GM12878 (cell line): ENCODE results near the gene MRPL20. TPM values are rescaled to one million over a fixed set of nuclear protein-coding genes. Genes with fewer than 3 reads are reported as not detected.
A peak's percentile ranks its signal among the peaks of the same experiment; 100 is the strongest.

Experiments used
- ATAC-seq: fragments of 200-7000 bp; cut with Tn5 transposase; 3 replicates; pipeline ENCODE4 v1.9.1; 2020; ENCODE audit warnings: mild to moderate bottlenecking, moderate library complexity
- BruUV-seq: library from RNA; stranded (reverse); fragments of 400-500 nt; replicated peaks from 2 replicates; lab custom pipeline; 2021; lab: Mats Ljungman, UMichigan
- CTCF ChIA-PET: fragments of 300-600 bp; sonication (Branson Sonifier 250); formaldehyde crosslinking; extraction: SDS; loops from one replicate; lab custom pipeline; 2021; ENCODE audit warnings: inconsistent platforms; lab: Yijun Ruan, JAX
- POLR2A ChIA-PET: fragments of 350-600 bp; formaldehyde crosslinking; extraction: SDS; loops from one replicate; lab custom pipeline; 2021; ENCODE audit warnings: inconsistent platforms; lab: Charles Lee
- RAD21 ChIA-PET: fragments of 300-600 bp; sonication (Branson Sonifier 250); formaldehyde crosslinking; loops from one replicate; lab custom pipeline; 2023; ENCODE audit warnings: antibody characterized with exemption; ENCODE audit not compliant: unreplicated experiment; lab: Charles Lee
- SMC1A ChIA-PET: fragments of 300-600 bp; sonication (Branson Sonifier 250); formaldehyde crosslinking; loops from one replicate; lab custom pipeline; 2023; ENCODE audit not compliant: unreplicated experiment, uncharacterized antibody; lab: Charles Lee
- DNase-seq: peaks from one replicate; pipeline ENCODE4 v3.0.0-alpha.2; 2011; ENCODE audit warnings: low read depth, low spot score
- FAIRE-seq: peaks from 3 replicates; lab custom pipeline; 2011; peaks lifted over from hg19 to GRCh38; lab: Jason Lieb, UNC
- H2AFZ ChIP-seq: 2 replicates; pipeline ENCODE4 v1.6.0; 2011; ENCODE audit warnings: low read depth, low read length, control low read depth; ENCODE audit not compliant: control insufficient read depth
- H3K27ac ChIP-seq: 2 replicates; pipeline ENCODE4 v1.5.1; 2011; ENCODE audit warnings: control low read depth; ENCODE audit not compliant: control insufficient read depth, insufficient read depth
- H3K27me3 ChIP-seq, 2 experiments: replicated peaks in 1 of 2; 2 replicates each; pipeline versions ENCODE4 v1.6.0 to v1.6.1; 2011; ENCODE audit warnings: low read length in 1 of 2; ENCODE audit not compliant: control insufficient read depth in 2 of 2, insufficient read depth in 2 of 2
- H3K36me3 ChIP-seq, 2 experiments: 2 replicates each; pipeline ENCODE4 v1.5.1; 2011; ENCODE audit warnings: low read length in 1 of 2; ENCODE audit not compliant: control insufficient read depth in 2 of 2, insufficient read depth in 2 of 2
- H3K4me1 ChIP-seq: 2 replicates; pipeline ENCODE4 v1.6.1; 2011; ENCODE audit warnings: mild to moderate bottlenecking, low read length, moderate library complexity, mixed read lengths; ENCODE audit not compliant: control insufficient read depth, insufficient read depth
- H3K4me2 ChIP-seq: 2 replicates; pipeline ENCODE4 v1.6.0; 2011; ENCODE audit warnings: control low read depth; ENCODE audit not compliant: control insufficient read depth, insufficient read depth
- H3K4me3 ChIP-seq: fragments of 200-600 bp; sonication (generic); 2 replicates; pipeline ENCODE4 v1.5.1; 2016
- H3K79me2 ChIP-seq: 2 replicates; pipeline ENCODE4 v1.6.0; 2011; ENCODE audit warnings: low read length; ENCODE audit not compliant: control insufficient read depth, insufficient read depth
- H3K9ac ChIP-seq: 2 replicates; pipeline ENCODE4 v1.8.0; 2011; ENCODE audit warnings: low read length, control low read depth, mixed read lengths; ENCODE audit not compliant: control insufficient read depth, insufficient read depth
- H3K9me3 ChIP-seq: replicated peaks from 3 replicates; pipeline ENCODE4 v1.5.1; 2011; ENCODE audit warnings: mild to moderate bottlenecking, low read length; ENCODE audit not compliant: control insufficient read depth, insufficient read depth
- H4K20me1 ChIP-seq: 2 replicates; pipeline ENCODE4 v1.6.0; 2011; ENCODE audit not compliant: control insufficient read depth, insufficient read depth
- BHLHE40 ChIP-seq, 2 experiments: fragments of 450-650 bp in 1 of 2; IDR thresholded peaks; 2 replicates each; pipeline ENCODE4 v1.6.1; 2011 to 2017; ENCODE audit warnings: low read depth in 2 of 2, borderline replicate concordance in 1 of 2, improper control_type of control experiment in 1 of 2, low read length in 1 of 2, mild to moderate bottlenecking in 1 of 2
- EGR1 ChIP-seq, 2 experiments: IDR thresholded peaks; 1 replicate in 1 of 2; 2 replicates in 1 of 2; pipeline ENCODE4 v1.6.1; 2011 to 2012; ENCODE audit warnings: low read depth in 2 of 2, low read length in 2 of 2, borderline replicate concordance in 1 of 2, mild to moderate bottlenecking in 1 of 2, moderate library complexity in 1 of 2
- GATAD2B ChIP-seq: fragments of 450-650 bp; conservative IDR thresholded peaks from 2 replicates; pipeline ENCODE4 v1.6.1; 2017; ENCODE audit warnings: low read depth, mild to moderate bottlenecking, moderate library complexity
- HDAC6 ChIP-seq: fragments of 200-600 bp; sonication (generic); IDR thresholded peaks from one replicate; pipeline ENCODE4 v1.8.0; 2017; ENCODE audit warnings: antibody characterized with exemption; ENCODE audit not compliant: unreplicated experiment
- IKZF1 ChIP-seq: fragments of 450-650 bp; conservative IDR thresholded peaks from 2 replicates; pipeline ENCODE4 v1.6.1; 2017; ENCODE audit warnings: antibody characterized with exemption, mild to moderate bottlenecking
- MAX ChIP-seq: IDR thresholded peaks from 2 replicates; pipeline ENCODE4 v1.6.1; 2012; ENCODE audit warnings: low read depth, low read length, improper control_type of control experiment
- MXI1 ChIP-seq: fragments of 150-350 bp; IDR thresholded peaks from 2 replicates; pipeline ENCODE4 v1.6.1; 2011; ENCODE audit warnings: low read depth, mild to moderate bottlenecking, inconsistent platforms, low read length, improper control_type of control experiment
- NR2F1 ChIP-seq: fragments of 450-650 bp; conservative IDR thresholded peaks from 2 replicates; pipeline ENCODE4 v1.6.1; 2017; ENCODE audit warnings: mild to moderate bottlenecking
- SP1 ChIP-seq: IDR thresholded peaks from one replicate; pipeline ENCODE4 v1.6.1; 2011; ENCODE audit warnings: low read depth, low read length
- STAT1 ChIP-seq: fragments of 450-650 bp; conservative IDR thresholded peaks from 2 replicates; pipeline ENCODE4 v1.6.1; 2014; ENCODE audit warnings: antibody characterized with exemption, mild to moderate bottlenecking
- ZBTB33 ChIP-seq: fragments of 450-650 bp; IDR thresholded peaks from 2 replicates; pipeline ENCODE4 v1.6.1; 2017; ENCODE audit warnings: mild to moderate bottlenecking
- ZNF274 ChIP-seq: IDR thresholded peaks from one replicate; pipeline ENCODE4 v1.8.0; 2011; ENCODE audit not compliant: insufficient read length, insufficient read depth
- WGBS: methylation state at CpG from one replicate; pipeline ENCODE4 v1.1.6; 2016; ENCODE audit warnings: low lambda C conversion rate; ENCODE audit not compliant: insufficient replicate concordance, insufficient coverage; ENCODE audit errors: missing lambda C conversion rate; 5-methylcytosine and 5-hydroxymethylcytosine counted together
- in situ Hi-C: fragments of 300-500 bp; cut with MboI; formaldehyde crosslinking; loops from 9 replicates; pipeline ENCODE4 v1.14.3; 2018; ENCODE audit warnings: mixed read lengths
- intact Hi-C: fragments of 100-400 bp; cut with micrococcal nuclease; formaldehyde crosslinking; loops from one replicate; pipeline ENCODE4 v1.14.2; 2022; ENCODE audit not compliant: unreplicated experiment
- polyA plus RNA-seq, 11 experiments: library from polyadenylated mRNA; depleted of rRNA in 4 of 11; unstranded in 6 of 11; stranded (reverse) in 5 of 11; fragments of >200 nt; fragmentation: Nextera tagmentation in 4 of 11; fragmentation: Illumina TruSeq in 1 of 11; extraction: Ambion mirVana in 4 of 11; extraction: Trizol in 1 of 11; gene quantifications; 1 replicate in 1 of 11; 2 replicates in 10 of 11; pipeline versions ENCODE4 v1.2.1 to v1.2.3, GENCODE V29; 2011 to 2016; ENCODE audit warnings: inconsistent platforms in 2 of 11, missing spikeins in 2 of 11, low read depth in 1 of 11
- total RNA-seq, 4 experiments: library from RNA; depleted of rRNA in 3 of 4; stranded (reverse); fragments of >200 nt in 3 of 4; fragmentation: Illumina TruSeq in 1 of 4; extraction: Trizol in 1 of 4; gene quantifications; 2 replicates each; pipeline versions ENCODE4 v1.2.1 to v1.2.3, GENCODE V29; 2013 to 2021
- TF ChIP-seq, protein P1 (sequence below): fragments of 450-650 bp; IDR thresholded peaks from 2 replicates; pipeline ENCODE4 v1.6.1; 2016; ENCODE audit warnings: mild to moderate bottlenecking
- TF ChIP-seq, protein P2 (sequence below): IDR thresholded peaks from 2 replicates; pipeline ENCODE4 v1.6.1; 2011; ENCODE audit warnings: low read depth, mild to moderate bottlenecking, low read length, moderate library complexity, borderline replicate concordance; ENCODE audit errors: extremely low read depth

The MRPL20 gene
- total and polyA plus RNA-seq, 10 of the 15 experiments (the other 5 are each of a cell fraction or from before 2014, with no cell fraction given) = 129 to 525 (median 255) TPM

GRCh38 chr1:1435106-1435903 is 28.2 kb upstream of the MRPL20 start, which contains the start of gene VWA1:
Gene VWA1, plus strand, starts transcription at chr1:1435690. Its CDS starts 59 bp downstream, at chr1:1435749.
- BruUV-seq = no TSS peak

More at GRCh38 chr1:1435106-1435903, 28.2 kb upstream of the MRPL20 start, which contains the start of gene VWA1:
- ATAC-seq (peak; percentile 60), DNase-seq (no peak)
- intact Hi-C loops = no loop called here
- no peaks in the 10 kb centered on the region for H4K20me1 ChIP-seq
- no peaks in the 10 kb centered on the region for H3K79me2 ChIP-seq
- no peak within 1 kb of the TSS for H3K27ac ChIP-seq
- TF ChIP-seq, protein P1, sequence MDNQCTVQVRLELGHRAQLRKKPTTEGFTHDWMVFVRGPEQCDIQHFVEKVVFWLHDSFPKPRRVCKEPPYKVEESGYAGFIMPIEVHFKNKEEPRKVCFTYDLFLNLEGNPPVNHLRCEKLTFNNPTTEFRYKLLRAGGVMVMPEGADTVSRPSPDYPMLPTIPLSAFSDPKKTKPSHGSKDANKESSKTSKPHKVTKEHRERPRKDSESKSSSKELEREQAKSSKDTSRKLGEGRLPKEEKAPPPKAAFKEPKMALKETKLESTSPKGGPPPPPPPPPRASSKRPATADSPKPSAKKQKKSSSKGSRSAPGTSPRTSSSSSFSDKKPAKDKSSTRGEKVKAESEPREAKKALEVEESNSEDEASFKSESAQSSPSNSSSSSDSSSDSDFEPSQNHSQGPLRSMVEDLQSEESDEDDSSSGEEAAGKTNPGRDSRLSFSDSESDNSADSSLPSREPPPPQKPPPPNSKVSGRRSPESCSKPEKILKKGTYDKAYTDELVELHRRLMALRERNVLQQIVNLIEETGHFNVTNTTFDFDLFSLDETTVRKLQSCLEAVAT = peak; percentile 83
- TF ChIP-seq NR2F1 (0 out of 2 replicates have a peak, but pooled peaks have one; percentile 14), IKZF1 (peak; percentile 55), ZNF274 (no peak), BHLHE40 (IDR thresholded peaks at IDR 0.05; ENCODE audit: borderline replicate concordance in 1 of 2, low read depth in 2 of 2, low read length in 1 of 2) (peak in 1 of 2 experiments; percentile 63; a peak in 2 of 4 replicates), MAX (peak; percentile 20; the same call in 1 of the 2 replicates), GATAD2B (0 out of 2 replicates have a peak, but pooled peaks have one; percentile 56), HDAC6 (peak; percentile 48), ZBTB33 (0 out of 2 replicates have a peak, but pooled peaks have one; percentile 21), STAT1 (no peak), EGR1 (IDR thresholded peaks at IDR 0.05; ENCODE audit: borderline replicate concordance in 1 of 2, low read depth in 2 of 2, low read length in 2 of 2) (peak in 1 of 2 experiments; percentile 73; a peak in 2 of 3 replicates), MXI1 (peak; percentile 66), SP1 (peak; percentile 25)
- TF ChIP-seq, protein P2, sequence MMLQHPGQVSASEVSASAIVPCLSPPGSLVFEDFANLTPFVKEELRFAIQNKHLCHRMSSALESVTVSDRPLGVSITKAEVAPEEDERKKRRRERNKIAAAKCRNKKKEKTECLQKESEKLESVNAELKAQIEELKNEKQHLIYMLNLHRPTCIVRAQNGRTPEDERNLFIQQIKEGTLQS = no peak
- TF ChIP-seq, all 136 proteins: peak for 11
- Histone ChIP-seq H3K4me2 (peak within 1 kb of the TSS; percentile 84), H2AFZ (peak within 1 kb of the TSS; percentile 65), H3K4me1 (peaks cover 20% of the 10 kb centered on the region), H3K9me3 (no peaks in the 10 kb centered on the region), H3K4me3 (peak within 1 kb of the TSS; percentile 57), H3K36me3 (no peaks in the 10 kb centered on the region), H3K9ac (peak within 1 kb of the TSS; percentile 34; the same call in 1 of the 2 replicates), H3K27me3 (peaks cover 0 to 11% of the 10 kb centered on the region in 2 experiments; a peak in 3 of 4 replicates)
- ChIA-PET SMC1A (no interaction called here), RAD21 (no interaction called here), POLR2A (interaction anchor here (1.0 to 1.1 kb wide), 2 partner anchors 27 to 459 kb away, joined by 3 read pairs; no protein-coding TSS in a partner anchor), CTCF (no interaction called here)
- FAIRE-seq = no peak
- in situ Hi-C loops = no loop called here
- 14% methylated on average over 47 of the region's 89 CpGs for WGBS
